Peyer's patch (tissue), 4 donors: ENCODE results near the gene CDH24. TPM values are rescaled to one million over a fixed set of nuclear protein-coding genes. Genes with fewer than 3 reads are reported as not detected.

ENCODE experiments used
- DNase-seq, 3 donors: peaks; one replicate each; pipeline ENCODE4 v3.0.0-alpha.2; 2017 to 2019
- H3K27ac ChIP-seq, 4 donors: fragments of 200-600 bp; sonication (generic); one replicate each; pipeline ENCODE4 v1.5.1; 2016 to 2019
- H3K27me3 ChIP-seq, 2 donors: fragments of 200-600 bp; sonication (generic); one replicate each; pipeline ENCODE4 v1.5.1; 2019
- H3K36me3 ChIP-seq, 3 donors: fragments of 200-600 bp; sonication (generic); one replicate each; pipeline ENCODE4 v1.5.1; 2016 to 2019
- H3K4me1 ChIP-seq, 4 donors: fragments of 200-600 bp; sonication (generic); one replicate each; pipeline ENCODE4 v1.5.1; 2016 to 2019
- H3K4me3 ChIP-seq, 4 donors: fragments of 200-600 bp; sonication (generic); 1 replicate in 3 of 4; 2 replicates in 1 of 4; pipeline ENCODE4 v1.5.1; 2016 to 2019; ENCODE audit warnings: mild to moderate bottlenecking in 1 of 4
- H3K9me3 ChIP-seq, 4 donors: fragments of 200-600 bp; sonication (generic); one replicate each; pipeline ENCODE4 v1.5.1; 2016 to 2019; ENCODE audit warnings: mild to moderate bottlenecking in 1 of 4
- POLR2A ChIP-seq, 2 donors: fragments of 450-650 bp; IDR thresholded peaks; one replicate each; pipeline ENCODE4 v1.5.1; 2017; ENCODE audit warnings: antibody characterized with exemption in 2 of 2, mild to moderate bottlenecking in 2 of 2, moderate library complexity in 2 of 2
- total RNA-seq, 4 donors: library from RNA; depleted of rRNA; stranded (reverse); fragments of >200 nt; gene quantifications; one replicate each; pipeline ENCODE4 v1.1.0, GENCODE V29; 2016
- TF ChIP-seq, protein P1 (sequence below), 6 experiments: fragments of 450-650 bp in 4 of 6; fragments of 200-600 bp in 2 of 6; sonication (generic) in 1 of 6; IDR thresholded peaks; one replicate each; pipeline ENCODE4 v1.5.1; 2017 to 2019; ENCODE audit warnings: antibody characterized with exemption in 6 of 6, mild to moderate bottlenecking in 3 of 6, moderate library complexity in 1 of 6

Gene CDH24
- total RNA-seq, 4 donors from 2014 or later = 1.1 to 12.4 (median 5.5) TPM

DNA sequence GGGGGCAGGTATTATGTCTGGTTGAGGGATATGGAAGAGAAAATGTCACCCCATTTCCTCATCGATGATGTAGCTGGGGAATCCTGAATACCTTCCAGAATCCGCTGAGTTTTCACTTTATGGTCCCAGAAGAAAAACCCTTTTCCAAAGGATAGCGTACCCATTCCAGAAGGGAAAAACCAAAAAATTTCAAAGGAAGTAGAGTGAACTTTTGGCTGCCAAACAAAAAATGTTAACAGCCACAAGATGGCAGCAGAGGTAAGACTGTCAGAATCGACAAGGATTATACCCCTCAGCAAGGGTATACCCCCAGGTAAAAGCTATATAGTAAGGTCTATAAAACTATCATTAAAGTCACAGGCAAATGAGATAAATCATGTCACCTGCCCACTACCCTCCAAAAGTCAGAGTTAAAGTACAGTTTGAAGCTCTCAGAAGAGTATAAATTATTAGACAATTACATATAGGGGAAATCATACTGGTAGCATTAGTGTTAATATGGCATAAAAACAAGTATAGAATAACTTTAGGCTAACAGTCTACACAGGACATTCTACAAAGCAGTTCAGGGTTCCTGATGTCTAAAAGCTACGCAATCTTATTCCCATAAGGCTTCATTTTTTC, 19.6 kb upstream of the CDH24 start:
- no peak for TF ChIP-seq POLR2A (IDR thresholded peaks at IDR 0.05)
- TF ChIP-seq, protein P1, sequence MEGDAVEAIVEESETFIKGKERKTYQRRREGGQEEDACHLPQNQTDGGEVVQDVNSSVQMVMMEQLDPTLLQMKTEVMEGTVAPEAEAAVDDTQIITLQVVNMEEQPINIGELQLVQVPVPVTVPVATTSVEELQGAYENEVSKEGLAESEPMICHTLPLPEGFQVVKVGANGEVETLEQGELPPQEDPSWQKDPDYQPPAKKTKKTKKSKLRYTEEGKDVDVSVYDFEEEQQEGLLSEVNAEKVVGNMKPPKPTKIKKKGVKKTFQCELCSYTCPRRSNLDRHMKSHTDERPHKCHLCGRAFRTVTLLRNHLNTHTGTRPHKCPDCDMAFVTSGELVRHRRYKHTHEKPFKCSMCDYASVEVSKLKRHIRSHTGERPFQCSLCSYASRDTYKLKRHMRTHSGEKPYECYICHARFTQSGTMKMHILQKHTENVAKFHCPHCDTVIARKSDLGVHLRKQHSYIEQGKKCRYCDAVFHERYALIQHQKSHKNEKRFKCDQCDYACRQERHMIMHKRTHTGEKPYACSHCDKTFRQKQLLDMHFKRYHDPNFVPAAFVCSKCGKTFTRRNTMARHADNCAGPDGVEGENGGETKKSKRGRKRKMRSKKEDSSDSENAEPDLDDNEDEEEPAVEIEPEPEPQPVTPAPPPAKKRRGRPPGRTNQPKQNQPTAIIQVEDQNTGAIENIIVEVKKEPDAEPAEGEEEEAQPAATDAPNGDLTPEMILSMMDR (IDR thresholded peaks at IDR 0.05) = peak; percentile 18 to 61 (median 50)
- peaks cover 0 to 96% (median 3%) of the 10 kb centered on the region in 3 donors for H3K36me3 ChIP-seq
- no peak overlapping the region for H3K27ac ChIP-seq
- peaks cover 0 to 38% (median 1%) of the 10 kb centered on the region in 4 donors for H3K4me1 ChIP-seq
- DNase-seq = no peak
- H3K9me3 ChIP-seq = no peaks in the 10 kb centered on the region
- no peak overlapping the region for H3K4me3 ChIP-seq
- no peaks in the 10 kb centered on the region for H3K27me3 ChIP-seq

DNA sequence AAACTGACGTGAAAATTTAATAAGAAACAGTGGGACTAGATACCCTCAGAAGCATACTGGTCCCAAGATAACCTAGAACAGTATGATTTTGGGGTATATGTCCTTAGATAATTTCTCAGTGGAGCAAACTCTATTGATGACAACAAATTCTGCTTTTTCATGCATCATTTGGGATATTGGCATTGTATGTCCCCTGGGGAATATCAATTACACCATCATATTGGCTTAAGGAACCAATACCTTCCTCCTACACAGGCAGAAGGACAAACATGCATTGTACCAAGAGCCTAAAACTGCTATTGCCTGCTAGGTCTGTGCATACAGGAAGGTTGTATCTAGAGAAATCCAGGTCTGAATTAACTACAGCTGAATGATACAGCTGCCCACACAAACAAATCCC, 17.6 kb upstream of the CDH24 start:
- Histone ChIP-seq H3K36me3 (peaks cover 0 to 76% (median 3%) of the 10 kb centered on the region in 3 donors), H3K27me3 (no peaks in the 10 kb centered on the region), H3K27ac (peak overlapping the region in 1 of 4 donors; percentile 6), H3K9me3 (no peaks in the 10 kb centered on the region), H3K4me1 (peaks cover 0 to 55% (median 7%) of the 10 kb centered on the region in 4 donors), H3K4me3 (no peak overlapping the region)
- no peak for TF ChIP-seq POLR2A (IDR thresholded peaks at IDR 0.05)
- TF ChIP-seq, protein P1 (IDR thresholded peaks at IDR 0.05) = no peak
- no peak for DNase-seq

DNA sequence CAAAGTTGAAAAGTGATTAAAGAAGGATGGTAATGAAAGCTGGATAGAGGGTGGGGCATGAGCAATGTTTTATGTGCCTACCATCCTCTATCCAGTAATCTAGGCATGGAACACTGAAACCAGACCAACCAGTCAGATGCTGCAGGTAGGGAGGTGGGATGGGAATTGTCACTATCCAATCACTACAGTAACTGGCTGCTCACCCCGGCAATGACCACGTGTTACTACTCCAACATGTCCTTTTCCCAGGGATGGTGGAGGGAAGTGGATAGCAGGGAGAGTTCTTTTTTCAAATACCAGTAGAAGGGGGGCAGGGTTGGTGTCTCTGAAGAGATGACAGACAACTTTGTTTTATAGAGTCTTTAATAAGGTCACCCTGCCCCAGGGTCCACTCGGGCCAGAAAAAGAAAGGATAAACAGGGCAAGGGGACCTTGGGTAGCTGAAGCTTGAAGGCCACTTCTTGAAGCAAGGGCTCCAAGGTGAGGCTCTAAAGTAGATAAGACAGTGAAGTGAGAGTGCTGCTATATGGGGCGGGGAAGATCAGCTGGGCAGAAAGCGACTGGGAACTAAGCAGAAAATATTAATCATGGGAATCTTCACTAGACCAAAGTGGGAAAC, 14.7 kb upstream of the CDH24 start:
- Histone ChIP-seq H3K4me3 (peak overlapping the region in 2 of 4 donors; percentile 71 to 75), H3K9me3 (no peaks in the 10 kb centered on the region), H3K27ac (peak overlapping the region; percentile 62 to 73 (median 70)), H3K36me3 (peaks cover 0 to 65% (median 2%) of the 10 kb centered on the region in 3 donors), H3K4me1 (peaks cover 0 to 43% (median 7%) of the 10 kb centered on the region in 4 donors), H3K27me3 (no peaks in the 10 kb centered on the region)
- TF ChIP-seq POLR2A (IDR thresholded peaks at IDR 0.05) = no peak
- TF ChIP-seq, protein P1 (IDR thresholded peaks at IDR 0.05) = no peak
- peak in 1 of 3 donors; percentile 44 for DNase-seq

DNA sequence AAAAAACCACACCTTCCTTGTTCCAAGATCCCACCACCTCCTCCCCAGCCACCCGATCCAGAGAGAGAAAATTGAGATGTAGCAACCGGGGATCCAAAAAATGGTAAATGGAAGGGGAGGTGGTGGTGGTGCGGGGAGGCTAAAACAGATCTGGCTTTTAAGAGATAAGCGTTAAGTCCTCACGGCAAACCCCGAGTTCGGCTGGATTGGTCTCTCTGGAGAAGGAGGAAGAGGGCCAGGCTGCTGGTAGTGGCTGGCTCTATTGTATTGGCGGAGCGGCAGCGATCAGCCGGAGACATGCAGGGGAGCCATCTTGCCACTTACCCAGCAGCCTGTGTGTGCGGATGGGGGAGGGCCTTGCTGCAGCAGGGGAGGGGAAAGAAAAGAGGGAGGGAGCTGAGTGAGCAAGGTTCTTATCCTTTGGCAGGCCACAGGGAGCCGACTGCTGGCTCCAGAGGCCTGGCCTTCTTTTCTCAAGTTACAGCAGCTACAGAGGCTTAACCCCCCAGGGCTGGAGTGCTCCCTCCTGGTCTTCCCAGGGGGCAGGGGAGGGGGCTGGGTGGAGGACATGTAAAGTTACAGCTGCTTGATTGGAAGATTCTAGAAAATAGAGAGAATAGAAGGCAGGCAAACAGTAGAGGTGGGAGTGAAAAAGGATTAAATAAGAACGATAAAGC, 14.1 kb upstream of the CDH24 start:
- peak overlapping the region; percentile 46 to 75 (median 64) for H3K4me3 ChIP-seq
- no peaks in the 10 kb centered on the region for H3K27me3 ChIP-seq
- peak; percentile 72 to 87 (median 87) for DNase-seq
- H3K9me3 ChIP-seq = no peaks in the 10 kb centered on the region
- H3K4me1 ChIP-seq = peaks cover 0 to 39% (median 7%) of the 10 kb centered on the region in 4 donors
- TF ChIP-seq, protein P1 (IDR thresholded peaks at IDR 0.05) = no peak
- TF ChIP-seq POLR2A (IDR thresholded peaks at IDR 0.05) = peak in 1 of 2 donors; percentile 28
- H3K36me3 ChIP-seq = peaks cover 0 to 65% (median 2%) of the 10 kb centered on the region in 3 donors
- peak overlapping the region; percentile 62 to 73 (median 70) for H3K27ac ChIP-seq

DNA sequence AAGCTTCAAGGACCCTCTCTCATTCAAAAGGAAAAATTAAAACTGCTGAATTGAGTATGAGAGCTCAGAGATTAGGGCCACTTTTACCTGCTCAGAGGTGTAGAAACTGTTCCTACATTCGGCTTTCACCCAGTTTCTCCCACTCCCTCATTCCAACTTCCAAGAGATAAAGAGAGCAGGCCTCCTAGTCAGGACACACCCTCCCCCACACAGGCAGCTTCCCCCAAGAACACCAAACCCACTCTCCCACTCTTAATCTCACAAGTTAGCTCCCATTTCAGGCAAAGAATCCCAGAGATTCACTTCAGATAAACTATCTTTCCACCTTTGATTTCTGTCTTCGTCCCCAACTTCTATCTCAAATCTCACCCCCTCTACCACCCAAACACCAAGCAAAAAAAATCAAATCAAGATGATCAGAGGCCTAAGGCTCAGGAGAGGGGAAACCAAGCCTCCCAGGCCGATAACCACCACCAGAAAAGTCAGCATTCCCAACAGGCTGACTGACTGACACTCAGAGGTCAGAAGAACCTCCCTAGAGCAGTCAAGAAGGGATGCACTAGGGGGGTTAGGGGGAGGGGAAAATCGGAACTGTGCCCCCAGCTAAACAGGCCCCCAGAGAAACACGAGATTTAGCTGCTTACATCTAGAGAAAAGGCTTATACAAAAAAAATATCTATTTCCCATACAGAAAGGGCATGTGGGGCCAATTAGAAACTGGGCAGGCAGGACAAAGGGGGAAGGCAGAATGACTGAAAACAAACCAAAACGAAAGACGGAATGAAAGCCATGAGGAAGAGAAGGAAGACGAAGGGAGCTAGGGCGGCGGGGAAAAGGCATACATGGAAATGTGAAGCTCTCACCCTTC, 13.2 kb upstream of the CDH24 start:
- Histone ChIP-seq H3K4me3 (peak overlapping the region; percentile 46 to 75 (median 64)), H3K36me3 (peaks cover 0 to 65% (median 2%) of the 10 kb centered on the region in 3 donors), H3K27ac (peak overlapping the region in 2 of 4 donors; percentile 62 to 68), H3K9me3 (no peaks in the 10 kb centered on the region), H3K4me1 (peaks cover 0 to 34% (median 7%) of the 10 kb centered on the region in 4 donors), H3K27me3 (no peaks in the 10 kb centered on the region)
- TF ChIP-seq, protein P1 (IDR thresholded peaks at IDR 0.05) = no peak
- no peak for TF ChIP-seq POLR2A (IDR thresholded peaks at IDR 0.05)
- peak in 2 of 3 donors; percentile 12 to 24 for DNase-seq
